CD4-positive, alpha-beta T cell treated with Interferon gamma for 1 hour (primary cell): ENCODE measurements around the gene DNAH5.
"Not testable (repeated sequence)": the region's sequence is repeated elsewhere in the genome, so short reads cannot be mapped to it uniquely, and the experiment has no call there.

ENCODE experiments used
- DNase-seq: peaks from one replicate; pipeline ENCODE4 v3.0.0-alpha.2; 2020

Gene DNAH5, protein sequence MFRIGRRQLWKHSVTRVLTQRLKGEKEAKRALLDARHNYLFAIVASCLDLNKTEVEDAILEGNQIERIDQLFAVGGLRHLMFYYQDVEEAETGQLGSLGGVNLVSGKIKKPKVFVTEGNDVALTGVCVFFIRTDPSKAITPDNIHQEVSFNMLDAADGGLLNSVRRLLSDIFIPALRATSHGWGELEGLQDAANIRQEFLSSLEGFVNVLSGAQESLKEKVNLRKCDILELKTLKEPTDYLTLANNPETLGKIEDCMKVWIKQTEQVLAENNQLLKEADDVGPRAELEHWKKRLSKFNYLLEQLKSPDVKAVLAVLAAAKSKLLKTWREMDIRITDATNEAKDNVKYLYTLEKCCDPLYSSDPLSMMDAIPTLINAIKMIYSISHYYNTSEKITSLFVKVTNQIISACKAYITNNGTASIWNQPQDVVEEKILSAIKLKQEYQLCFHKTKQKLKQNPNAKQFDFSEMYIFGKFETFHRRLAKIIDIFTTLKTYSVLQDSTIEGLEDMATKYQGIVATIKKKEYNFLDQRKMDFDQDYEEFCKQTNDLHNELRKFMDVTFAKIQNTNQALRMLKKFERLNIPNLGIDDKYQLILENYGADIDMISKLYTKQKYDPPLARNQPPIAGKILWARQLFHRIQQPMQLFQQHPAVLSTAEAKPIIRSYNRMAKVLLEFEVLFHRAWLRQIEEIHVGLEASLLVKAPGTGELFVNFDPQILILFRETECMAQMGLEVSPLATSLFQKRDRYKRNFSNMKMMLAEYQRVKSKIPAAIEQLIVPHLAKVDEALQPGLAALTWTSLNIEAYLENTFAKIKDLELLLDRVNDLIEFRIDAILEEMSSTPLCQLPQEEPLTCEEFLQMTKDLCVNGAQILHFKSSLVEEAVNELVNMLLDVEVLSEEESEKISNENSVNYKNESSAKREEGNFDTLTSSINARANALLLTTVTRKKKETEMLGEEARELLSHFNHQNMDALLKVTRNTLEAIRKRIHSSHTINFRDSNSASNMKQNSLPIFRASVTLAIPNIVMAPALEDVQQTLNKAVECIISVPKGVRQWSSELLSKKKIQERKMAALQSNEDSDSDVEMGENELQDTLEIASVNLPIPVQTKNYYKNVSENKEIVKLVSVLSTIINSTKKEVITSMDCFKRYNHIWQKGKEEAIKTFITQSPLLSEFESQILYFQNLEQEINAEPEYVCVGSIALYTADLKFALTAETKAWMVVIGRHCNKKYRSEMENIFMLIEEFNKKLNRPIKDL (N-terminal part only)

DNA sequence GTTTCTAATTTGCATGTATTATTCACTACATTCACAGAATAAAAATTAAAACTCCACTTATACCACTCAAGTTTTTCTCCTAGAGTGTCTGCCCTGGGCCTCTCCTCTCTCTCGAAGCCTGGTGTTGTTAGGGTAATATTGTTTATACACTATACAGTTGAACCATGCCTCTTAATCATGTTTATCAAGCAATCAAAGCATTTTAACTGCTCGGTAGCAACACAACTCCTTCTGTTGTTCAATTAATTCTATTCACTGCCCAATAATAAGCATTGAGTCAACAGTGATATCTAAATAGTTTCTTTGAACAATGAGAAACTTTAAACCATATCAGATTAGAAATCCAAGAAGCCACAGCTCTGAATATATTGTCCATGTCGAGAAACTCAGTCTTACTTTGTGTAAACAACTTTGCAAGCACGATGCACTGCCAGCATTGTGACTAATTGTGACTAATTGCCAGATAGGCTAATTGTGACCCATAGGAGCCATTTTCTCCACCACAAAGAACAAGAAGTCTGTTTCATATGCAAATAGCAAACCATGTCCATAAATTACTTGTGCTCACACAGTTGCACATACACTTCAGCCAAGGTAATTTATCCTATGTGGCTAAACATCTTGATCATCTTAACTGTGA is at the start of gene DNAH5:
Gene DNAH5, minus strand, starts transcription at position 129 of the 640 bp plus-strand sequence. CDS start 250 bp downstream, outside the sequence.
- no peak for DNase-seq

DNA sequence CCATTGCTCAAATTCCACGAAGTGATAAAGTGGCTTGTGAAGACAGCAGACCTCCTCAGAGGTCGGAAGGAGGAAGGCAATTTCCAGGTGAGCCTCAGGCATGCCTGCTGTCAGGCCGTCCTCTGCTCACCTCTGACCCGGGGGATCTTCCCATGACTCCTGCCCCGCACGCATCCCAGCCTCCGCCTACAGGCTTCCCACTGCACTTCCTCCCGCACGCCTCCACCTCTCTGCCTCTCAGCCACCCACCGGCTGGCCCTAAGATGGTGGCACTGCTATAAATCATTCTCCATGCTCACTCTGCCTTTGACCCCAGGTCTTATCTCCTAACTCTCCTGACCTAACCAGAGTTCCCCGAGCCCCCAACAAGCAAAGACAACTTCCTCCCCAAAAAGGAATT is 49.4 kb upstream of the DNAH5 start:
- no peak for DNase-seq

DNA sequence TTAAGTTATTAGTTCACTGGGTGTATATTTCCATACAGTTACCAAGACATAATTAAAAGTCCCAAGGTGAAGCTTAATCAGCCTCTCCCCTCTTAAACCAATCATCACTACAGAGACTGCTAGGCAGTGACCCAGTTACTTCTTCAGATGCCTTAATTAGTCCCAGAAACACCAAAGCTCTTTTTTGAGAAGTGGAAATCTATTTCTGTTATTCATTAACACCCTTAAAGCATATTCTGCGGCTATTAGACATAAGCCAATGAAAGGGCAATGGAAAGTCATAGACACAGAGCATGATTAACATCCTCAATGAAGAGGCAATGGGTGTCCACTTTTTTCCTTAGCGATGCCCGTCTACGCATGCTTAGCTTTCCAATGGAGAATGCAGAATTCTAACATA is 48.3 kb upstream of the DNAH5 start:
- DNase-seq: no peak

DNA sequence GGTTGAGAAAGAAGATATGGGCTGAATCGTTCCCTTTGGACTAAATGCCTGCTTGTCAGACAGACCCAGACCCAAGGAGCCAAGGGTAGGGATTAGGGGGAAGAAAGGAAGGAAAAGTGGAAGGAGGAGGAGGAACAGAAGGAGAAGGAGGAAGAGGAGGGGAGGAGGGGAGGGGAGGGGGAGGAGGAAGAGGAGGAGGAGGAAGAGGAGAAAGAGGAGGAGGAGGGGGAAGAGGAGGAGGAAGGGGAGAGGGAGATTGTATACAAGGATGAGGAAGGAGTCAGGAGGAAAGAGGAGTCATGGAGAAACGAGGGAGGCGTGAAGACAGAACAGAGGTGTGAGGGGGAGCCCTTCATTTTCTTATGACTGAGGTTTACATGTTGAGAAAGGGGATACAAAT is 46.9 kb upstream of the DNAH5 start:
- no peak for DNase-seq

DNA sequence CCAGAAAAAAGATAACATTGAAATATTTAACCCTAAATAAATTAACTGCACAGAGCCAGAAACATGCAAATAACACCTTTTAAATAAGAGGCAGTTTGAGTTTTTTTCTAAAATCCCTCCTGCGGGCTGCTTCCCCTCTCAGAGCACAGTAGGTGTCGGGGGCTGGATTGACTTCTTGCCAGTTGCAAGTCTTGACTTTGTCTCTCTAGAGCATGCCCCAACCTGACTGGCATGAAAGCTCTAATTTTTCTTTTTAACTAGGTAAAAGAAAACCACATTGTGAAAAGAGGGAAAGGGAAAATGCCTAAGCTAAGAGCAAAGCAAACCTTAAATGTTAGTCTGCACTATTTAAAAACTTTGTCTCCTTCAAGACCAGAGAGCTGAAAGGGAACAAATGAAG is 46.4 kb upstream of the DNAH5 start:
- DNase-seq: no peak

DNA sequence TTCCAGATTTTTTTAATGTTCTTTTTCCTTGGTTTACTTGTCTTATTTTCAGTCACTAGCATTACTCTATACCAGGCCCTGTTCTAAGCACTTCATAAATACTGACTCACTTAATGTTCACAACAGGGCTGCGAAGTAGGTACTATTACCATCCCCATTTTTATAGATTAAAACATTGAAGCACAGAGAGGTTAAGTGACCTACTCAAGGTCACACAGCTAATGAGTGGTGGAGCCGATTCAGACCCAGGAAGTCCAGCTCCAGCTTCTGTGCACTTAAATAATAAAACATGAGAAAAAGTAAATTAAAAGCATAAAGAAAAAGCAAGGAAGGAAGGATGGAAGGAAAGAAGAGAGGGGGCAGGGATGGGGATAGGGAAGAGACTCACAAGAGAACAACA is 45.3 kb upstream of the DNAH5 start:
- no peak for DNase-seq

DNA sequence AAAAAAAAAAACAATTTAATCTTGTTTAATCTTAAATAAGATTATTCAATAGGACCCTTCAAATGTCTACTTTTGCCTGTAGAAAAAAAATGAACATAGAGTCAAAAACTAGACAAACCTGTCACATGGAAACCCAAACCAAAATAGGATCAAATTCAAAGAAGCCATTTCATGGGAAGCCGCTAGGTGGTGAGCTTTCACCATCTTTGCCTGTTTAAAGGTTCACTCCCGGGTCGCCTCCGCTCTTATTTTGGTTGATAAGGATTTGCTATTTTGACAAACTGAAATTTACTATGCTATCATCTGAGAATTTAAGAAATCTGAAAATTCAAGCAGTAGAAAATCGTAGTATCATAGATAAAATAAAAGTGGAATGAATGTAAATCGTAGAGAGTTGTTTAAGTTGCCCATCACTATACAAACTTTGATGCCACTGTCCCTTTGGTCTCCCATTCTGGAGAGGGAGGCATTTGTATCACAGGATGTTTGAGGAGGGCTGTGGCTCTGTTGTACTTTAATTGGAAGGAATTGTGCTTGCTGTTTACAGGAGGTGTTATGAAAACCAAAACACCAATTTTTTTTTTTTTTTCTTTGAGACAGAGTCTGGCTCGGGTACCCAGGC is 43.5 kb upstream of the DNAH5 start:
- DNase-seq: no peak

DNA sequence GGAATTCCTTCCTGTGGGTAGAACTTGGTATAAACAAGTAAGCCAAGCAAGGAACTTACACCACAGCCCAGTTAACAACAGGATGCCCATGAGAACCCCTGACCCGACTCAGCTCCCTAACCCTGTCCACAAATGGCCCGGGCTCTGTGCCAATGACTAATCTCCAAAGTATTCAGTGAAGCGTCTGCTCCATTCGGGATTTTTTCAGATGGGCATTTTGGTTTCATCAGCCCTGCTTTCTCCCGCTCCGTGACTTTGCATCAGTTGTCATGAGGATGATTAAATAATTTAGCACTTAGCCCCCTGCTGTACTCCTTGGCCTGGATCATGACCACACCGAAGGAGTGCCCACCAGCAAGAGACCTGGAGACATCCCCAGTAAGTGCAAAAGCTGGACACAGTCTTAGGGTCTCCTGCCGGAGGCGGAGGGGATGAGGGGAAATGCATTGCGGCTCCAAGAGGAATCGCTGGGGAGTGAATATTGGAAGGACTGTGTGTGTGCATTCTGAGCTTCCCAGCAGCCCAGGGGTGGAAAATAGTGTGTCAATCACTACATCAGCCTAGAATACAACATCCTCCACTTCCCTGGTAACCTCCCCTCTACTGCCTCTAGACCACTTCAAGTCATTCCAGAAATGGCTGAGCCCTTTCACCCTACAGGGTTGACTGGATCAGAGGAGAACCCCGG is 41.4 kb upstream of the DNAH5 start:
- DNase-seq: no peak

DNA sequence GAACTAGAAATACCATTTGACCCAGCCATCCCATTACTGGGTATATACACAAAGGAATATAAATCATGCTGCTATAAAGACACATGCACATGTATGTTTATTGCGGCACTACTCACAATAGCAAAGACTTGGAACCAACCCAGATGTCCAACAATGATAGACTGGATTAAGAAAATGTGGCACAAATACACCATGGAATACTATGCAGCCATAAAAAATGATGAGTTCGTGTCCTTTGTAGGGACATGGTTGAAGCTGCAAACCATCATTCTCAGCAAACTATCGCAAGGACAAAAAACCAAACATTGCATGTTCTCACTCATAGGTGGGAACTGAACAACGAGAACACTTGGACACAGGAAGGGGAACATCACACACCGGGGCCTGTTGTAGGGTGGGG is 40.4 kb upstream of the DNAH5 start:
- DNase-seq: not testable (repeated sequence)

DNA sequence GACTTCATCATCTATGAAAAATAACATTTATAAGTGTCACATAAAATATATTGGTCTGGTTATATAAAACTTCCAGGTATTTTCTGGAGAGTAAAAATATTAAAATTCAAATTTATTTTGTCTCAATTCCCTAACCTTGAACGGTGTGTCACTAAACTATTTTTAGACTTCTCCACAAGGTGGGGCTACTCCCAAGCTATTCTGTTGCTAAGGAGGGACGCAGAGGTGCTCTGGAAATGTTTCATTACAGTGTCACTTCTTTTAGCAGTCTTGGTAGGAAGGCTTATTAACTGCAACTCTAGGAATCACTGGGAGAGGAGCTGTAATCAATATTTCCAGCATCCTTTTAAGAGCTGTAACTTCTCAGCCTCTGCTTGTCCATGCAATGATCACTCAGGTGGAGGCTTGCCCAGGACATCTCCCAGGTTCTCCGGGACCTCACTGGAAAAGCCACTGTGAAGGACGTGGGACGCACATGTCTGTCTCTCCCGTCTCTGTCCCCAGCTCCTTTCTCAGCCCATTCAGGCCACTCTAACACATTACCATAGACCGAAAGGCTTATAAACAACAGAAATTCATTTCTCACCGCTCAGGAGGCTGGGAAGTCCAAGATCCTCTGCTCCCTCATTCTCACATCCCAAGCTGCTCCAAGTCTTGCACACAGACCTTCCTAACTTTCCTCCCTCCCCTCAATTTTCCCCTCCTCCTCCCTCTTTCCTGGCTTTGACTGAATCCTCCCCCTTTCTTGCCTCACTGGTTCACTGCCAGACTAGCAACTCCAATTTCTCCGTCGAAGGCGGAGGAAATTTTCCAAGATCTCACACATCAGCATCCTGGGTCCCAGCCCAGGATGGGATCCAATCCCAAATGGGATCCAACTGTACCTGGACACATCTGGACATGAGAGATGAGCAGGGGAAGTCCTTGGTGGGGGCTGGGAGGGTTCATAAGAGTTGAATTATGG is 32.7 kb upstream of the DNAH5 start:
- DNase-seq: no peak

DNA sequence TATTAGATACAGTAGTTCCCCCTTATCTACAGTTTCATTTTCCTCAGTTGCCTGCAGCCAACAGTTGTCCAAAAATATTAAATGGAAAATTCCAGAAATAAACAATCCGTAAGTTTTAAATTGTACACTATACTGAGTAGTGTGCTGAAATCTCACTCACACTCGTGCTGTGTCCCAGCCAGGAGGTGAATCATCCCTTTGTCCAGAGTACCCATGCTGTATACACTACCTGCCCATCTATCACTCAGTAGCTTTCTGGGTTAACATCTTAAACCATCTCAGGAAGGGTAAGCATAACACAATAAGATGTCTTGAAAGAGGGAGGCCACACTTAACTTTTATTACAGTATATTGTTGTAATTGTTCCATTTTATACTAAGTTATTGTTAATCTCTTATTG is 31.7 kb upstream of the DNAH5 start:
- no peak for DNase-seq

DNA sequence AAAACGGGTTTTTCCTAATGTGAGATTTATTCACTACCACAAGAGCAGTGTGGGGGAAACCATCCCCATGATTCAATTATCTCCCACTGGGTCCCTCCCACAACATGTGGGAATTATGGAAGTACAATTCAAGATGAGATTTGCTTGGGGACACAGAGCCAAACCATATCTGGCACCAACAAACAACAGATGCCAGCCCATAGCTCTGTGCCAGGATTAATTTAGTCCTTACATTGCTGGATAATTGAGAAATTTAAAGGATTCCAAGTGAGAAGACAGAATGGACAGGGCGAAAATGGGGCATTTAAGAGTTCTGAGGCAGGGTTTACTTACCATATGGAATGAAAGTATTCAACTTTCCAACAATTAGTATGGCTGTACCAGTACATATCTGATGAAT is 30.8 kb upstream of the DNAH5 start:
- DNase-seq: no peak

DNA sequence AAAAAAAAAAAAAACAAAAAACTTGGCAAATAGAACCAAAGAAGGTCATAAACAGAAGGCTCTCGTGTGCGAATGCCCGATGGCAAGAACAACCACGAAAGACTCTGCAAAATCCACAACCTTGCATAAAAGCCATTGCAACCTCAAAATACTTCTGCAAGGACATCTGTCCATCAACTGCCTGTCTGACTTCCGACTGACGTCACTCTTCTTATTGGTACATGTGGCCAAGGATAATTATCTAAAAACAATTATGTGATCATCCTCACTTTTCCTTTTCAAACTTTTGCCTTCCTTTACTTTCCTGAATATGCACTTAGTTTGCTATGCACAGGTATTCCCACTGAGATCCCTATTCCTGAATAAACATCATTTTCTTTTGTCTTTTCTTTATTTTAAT is 29.2 kb upstream of the DNAH5 start:
- DNase-seq: no peak

DNA sequence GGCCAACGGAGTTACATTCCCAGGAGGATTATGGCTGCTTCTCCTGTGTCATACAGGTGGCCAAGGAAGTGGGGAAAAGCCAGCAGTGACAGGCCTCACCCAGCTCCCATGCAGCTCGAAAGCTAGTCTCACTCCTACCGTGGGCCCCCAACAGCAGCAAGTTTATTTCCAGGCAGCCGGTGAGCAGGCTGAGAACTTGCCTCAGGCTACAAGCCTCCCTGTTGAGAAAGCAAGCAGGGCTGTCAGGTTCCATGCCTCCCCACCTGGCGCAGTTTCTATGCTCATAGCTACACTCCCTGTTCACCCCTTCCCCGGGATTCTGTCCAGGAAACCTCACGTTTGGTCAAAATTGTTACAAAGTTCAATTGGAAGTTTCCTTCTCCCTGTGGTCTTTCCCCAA is 27.5 kb upstream of the DNAH5 start:
- DNase-seq: no peak

DNA sequence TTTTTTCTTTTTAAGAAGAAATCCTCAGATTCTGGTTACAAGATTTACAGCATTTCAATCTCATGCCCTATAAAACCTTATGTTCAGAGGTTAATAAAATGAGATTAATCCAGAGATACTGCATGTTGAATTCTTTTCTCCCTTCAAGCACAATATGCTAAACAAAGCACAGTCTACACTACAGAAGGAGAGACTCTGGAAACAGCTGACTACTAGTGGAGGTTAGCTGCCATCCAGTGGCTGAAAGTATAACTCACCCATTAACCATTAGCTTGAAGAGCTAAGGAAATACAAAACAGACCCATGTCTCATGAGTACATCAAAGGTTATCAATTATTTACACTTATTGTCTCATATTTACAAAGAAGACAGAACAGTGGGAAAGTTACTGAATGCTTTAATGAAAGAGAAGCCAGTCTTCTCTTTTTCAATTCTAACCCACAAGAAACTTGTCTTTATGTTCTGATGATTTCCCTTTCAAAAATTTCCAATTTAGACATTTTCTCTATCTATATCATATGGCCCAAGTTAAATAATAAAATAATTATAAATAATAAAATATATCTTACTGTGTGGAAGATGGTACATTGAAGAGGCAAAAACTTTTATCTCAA is 12.7 kb upstream of the DNAH5 start:
- no peak for DNase-seq

DNA sequence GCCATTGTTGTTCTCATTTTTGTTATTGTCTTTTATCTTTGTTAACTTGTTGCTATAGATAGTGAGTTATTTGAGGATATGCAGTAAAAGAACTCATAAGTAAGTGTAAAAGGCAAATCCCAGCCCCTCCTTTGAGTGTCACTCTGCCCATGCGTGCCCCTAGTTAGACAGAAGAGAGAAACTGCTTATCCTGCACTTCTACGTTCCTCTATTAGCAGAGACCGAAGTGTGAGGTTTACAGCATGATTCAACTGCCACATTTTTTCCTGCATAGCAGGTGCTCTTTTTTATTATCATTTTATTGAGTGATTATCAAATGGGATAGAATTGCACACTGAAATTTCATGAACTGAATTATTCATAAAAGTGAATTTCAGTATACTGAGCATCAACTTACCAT is 12.0 kb upstream of the DNAH5 start:
- DNase-seq: no peak

DNA sequence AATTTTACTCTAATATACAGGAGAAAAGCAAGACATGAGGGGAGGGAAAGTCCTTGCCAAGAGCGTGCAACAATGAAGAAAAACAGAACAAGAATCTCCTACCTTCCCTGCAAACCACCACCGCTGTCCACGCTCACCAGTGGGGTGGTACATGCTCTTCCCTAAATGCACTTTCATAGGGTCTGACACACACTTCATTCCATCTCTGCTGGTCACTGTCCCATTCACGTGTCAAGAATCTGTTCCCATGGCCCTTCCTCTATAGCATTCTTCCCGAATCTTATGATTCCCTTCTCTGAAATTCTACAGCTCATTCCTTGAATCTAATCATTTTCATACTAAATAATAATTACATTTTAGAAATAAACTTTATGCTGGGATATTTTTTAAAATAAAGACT is 11.4 kb upstream of the DNAH5 start:
- DNase-seq: no peak

DNA sequence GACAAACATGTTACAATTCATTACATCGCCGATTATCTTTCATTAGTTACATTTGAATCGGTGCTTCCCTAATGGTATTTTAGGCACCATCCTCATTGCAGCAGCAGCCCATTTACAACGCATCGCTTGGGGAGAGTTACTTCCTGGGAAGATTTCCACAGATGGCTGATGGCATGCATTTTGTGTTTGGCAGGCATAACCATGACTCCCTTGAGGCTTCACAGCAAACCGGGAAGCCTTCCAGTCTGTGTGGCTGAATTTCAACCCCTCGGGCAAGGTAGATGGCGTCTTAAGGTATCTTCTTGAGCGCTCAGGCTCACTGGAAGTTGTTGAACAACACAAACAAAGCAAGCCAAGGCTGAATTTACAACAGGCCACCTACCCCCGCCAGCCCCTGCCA is 1.6 kb upstream of the DNAH5 start:
- DNase-seq: no peak

DNA sequence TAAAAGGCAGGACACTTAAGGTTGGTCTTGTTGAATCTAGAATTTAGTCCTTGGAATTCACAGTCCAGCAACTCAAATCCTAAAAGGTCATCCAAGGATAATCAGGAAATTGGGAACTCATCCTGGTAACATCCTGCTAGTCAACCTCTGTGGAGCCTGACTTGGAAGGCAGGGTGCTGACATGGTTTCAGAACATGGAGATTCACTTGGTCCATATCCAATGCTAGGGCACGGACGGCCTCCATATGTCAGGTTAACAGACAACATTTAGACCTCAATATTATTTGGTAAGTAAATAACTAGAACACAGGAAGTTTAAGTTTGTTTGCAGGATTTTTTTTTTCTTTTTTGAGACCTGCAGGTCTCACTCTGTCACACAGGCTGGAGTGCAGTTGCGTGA is 783 bp upstream of the DNAH5 start:
- DNase-seq: no peak

DNA sequence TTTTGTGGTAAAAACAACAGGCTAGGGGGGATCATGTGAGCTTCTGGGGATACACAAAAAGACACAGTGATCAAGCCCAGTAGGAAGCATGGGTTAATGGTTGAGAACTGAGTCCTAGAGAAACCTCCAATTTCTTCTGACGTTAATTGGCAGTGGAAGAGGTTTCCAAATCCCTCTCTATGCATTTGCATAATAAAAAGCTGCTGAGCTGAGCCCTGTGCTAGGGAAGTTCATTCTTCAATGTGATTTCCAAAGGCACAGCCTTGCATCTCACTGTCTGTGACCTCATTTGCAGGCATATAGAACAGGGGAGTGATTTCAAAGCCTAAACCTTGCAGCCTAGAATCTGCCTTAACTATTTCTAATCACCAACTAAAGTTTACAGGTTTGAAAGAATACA is 812 bp downstream of the DNAH5 start:
- DNase-seq: no peak
